Fibroblast of villous mesenchyme (primary cell): ENCODE data around the gene STXBP4. TPM values are rescaled to one million over a fixed set of nuclear protein-coding genes. Genes with fewer than 3 reads are reported as not detected.

Experiments
- DNase-seq: peaks from one replicate; pipeline ENCODE4 v3.0.0-alpha.2; 2010; ENCODE audit warnings: low read depth
- H3K4me3 ChIP-seq: 2 replicates; pipeline ENCODE4 v1.5.1; 2011; ENCODE audit warnings: low read depth, mild to moderate bottlenecking, low read length
- CTCF ChIP-seq: IDR thresholded peaks from 2 replicates; pipeline ENCODE4 v1.5.1; 2012; ENCODE audit warnings: low read depth, mild to moderate bottlenecking, low read length; ENCODE audit not compliant: insufficient read depth
- total RNA-seq: library from RNA; depleted of rRNA; stranded (reverse); fragments of >200 nt; gene quantifications from 2 replicates; pipeline ENCODE4 v1.2.3, GENCODE V29; 2012

Gene STXBP4
- total RNA-seq, 1 donor, result 16.8 TPM

- no peak for TF ChIP-seq CTCF
Measured at GRCh38 chr17:55121268-55121667, 152.7 kb downstream of the STXBP4 start.

GRCh38 chr17:55122114-55122513, 153.5 kb downstream of the STXBP4 start:
- DNase-seq, result no peak
- no peak overlapping the region for H3K4me3 ChIP-seq
- no peak for TF ChIP-seq CTCF

More at GRCh38 chr17:55121268-55121667, 152.7 kb downstream of the STXBP4 start:
- H3K4me3 ChIP-seq, result no peak overlapping the region
- no peak for DNase-seq

GRCh38 chr17:55124730-55125360, 156.3 kb downstream of the STXBP4 start:
- TF ChIP-seq CTCF, result no peak
- no peak for DNase-seq
- H3K4me3 ChIP-seq, result no peak overlapping the region

GRCh38 chr17:55133583-55133982, 165.0 kb downstream of the STXBP4 start:
- no peak overlapping the region for H3K4me3 ChIP-seq
- no peak for DNase-seq
- no peak for TF ChIP-seq CTCF

GRCh38 chr17:55134486-55135157, 166.1 kb downstream of the STXBP4 start:
- no peak for DNase-seq
- no peak for TF ChIP-seq CTCF
- no peak overlapping the region for H3K4me3 ChIP-seq

- H3K4me3 ChIP-seq, result no peak overlapping the region
- no peak for TF ChIP-seq CTCF
- no peak for DNase-seq
Measured at GRCh38 chr17:55140809-55141208, 172.2 kb downstream of the STXBP4 start.
